ENCODE results near the gene FERMT2. TPM values are rescaled to one million over a fixed set of nuclear protein-coding genes. Genes with fewer than 3 reads are reported as not detected.
A peak's percentile ranks its signal among the peaks of the same experiment; 100 is the strongest.
"Not testable (repeated sequence)": the region's sequence is repeated elsewhere in the genome, so short reads cannot be mapped to it uniquely, and the experiment has no call there.

Gene FERMT2
- total and polyA plus RNA-seq, 3 donors from 2014 or later: 36.8 to 45.7 (median 37.6) TPM

- no peak for DNase-seq
- intact Hi-C loops (cut with DNase I; ENCODE audit: low total_unique reads): no loop called here
- TF ChIP-seq POLR2A (IDR thresholded peaks at IDR 0.05) (no peak), CTCF (IDR thresholded peaks at IDR 0.05) (no peak)
- H3K9me3 ChIP-seq: no peaks in the 10 kb centered on the region
- no peaks in the 10 kb centered on the region for H3K27me3 ChIP-seq
- no peak overlapping the region for H3K4me3 ChIP-seq
- H3K27ac ChIP-seq: no peak overlapping the region
- no peaks in the 10 kb centered on the region for H3K36me3 ChIP-seq (ENCODE audit: low read depth, missing control alignments)
- 90 to 95% methylated on average over 3 of the region's 3 CpGs for WGBS, 2 donors
- H3K4me1 ChIP-seq: no peaks in the 10 kb centered on the region
Measured at GRCh38 chr14:52871606-52872005, 79.2 kb downstream of the FERMT2 start.

GRCh38 chr14:52868911-52869618, 81.8 kb downstream of the FERMT2 start:
- H3K4me1 ChIP-seq: no peaks in the 10 kb centered on the region

GRCh38 chr14:52864893-52865292, 86.0 kb downstream of the FERMT2 start:
- WGBS, 2 donors: 92 to 97% methylated on average over 7 of the region's 7 CpGs
- not testable (repeated sequence) for H3K27ac ChIP-seq

More at GRCh38 chr14:52868911-52869618, 81.8 kb downstream of the FERMT2 start:
- no peaks in the 10 kb centered on the region for H3K27me3 ChIP-seq
- no peak for DNase-seq
- H3K4me3 ChIP-seq: no peak overlapping the region
- no peaks in the 10 kb centered on the region for H3K36me3 ChIP-seq (ENCODE audit: low read depth, missing control alignments)
- H3K9me3 ChIP-seq: no peaks in the 10 kb centered on the region
- no peak for TF ChIP-seq POLR2A (IDR thresholded peaks at IDR 0.05)
- no peak for TF ChIP-seq CTCF (IDR thresholded peaks at IDR 0.05)
- H3K27ac ChIP-seq: no peak overlapping the region
- 94% methylated on average over 9 of the region's 9 CpGs for WGBS, 2 donors
- intact Hi-C loops (cut with DNase I; ENCODE audit: low total_unique reads): no loop called here

GRCh38 chr14:52863334-52863700, 87.5 kb downstream of the FERMT2 start:
- Histone ChIP-seq H3K9me3 (no peaks in the 10 kb centered on the region), H3K4me3 (no peak overlapping the region), H3K36me3 (ENCODE audit: low read depth, missing control alignments) (no peaks in the 10 kb centered on the region), H3K27ac (peak overlapping the region in 1 of 2 donors; percentile 38), H3K4me1 (no peaks in the 10 kb centered on the region), H3K27me3 (no peaks in the 10 kb centered on the region)
- WGBS, 2 donors: 69 to 70% methylated on average over 1 of the region's 1 CpG
- DNase-seq: no peak
- TF ChIP-seq CTCF (IDR thresholded peaks at IDR 0.05) (no peak), POLR2A (IDR thresholded peaks at IDR 0.05) (no peak)
- intact Hi-C loops (cut with DNase I; ENCODE audit: low total_unique reads): no loop called here

More at GRCh38 chr14:52864893-52865292, 86.0 kb downstream of the FERMT2 start:
- H3K36me3 ChIP-seq (ENCODE audit: low read depth, missing control alignments); intact Hi-C loops (cut with DNase I; ENCODE audit: low total_unique reads); H3K27me3 ChIP-seq; H3K9me3 ChIP-seq; H3K4me3 ChIP-seq; DNase-seq; H3K4me1 ChIP-seq: not testable (repeated sequence)

- no peak for TF ChIP-seq POLR2A (IDR thresholded peaks at IDR 0.05)
- no peak for TF ChIP-seq CTCF (IDR thresholded peaks at IDR 0.05)
- Histone ChIP-seq H3K27me3 (no peaks in the 10 kb centered on the region), H3K4me3 (no peak overlapping the region), H3K4me1 (no peaks in the 10 kb centered on the region), H3K9me3 (no peaks in the 10 kb centered on the region), H3K27ac (peak overlapping the region in 1 of 2 donors; percentile 38), H3K36me3 (ENCODE audit: low read depth, missing control alignments) (no peaks in the 10 kb centered on the region)
- intact Hi-C loops (cut with DNase I; ENCODE audit: low total_unique reads): no loop called here
- WGBS, 2 donors: 33 to 37% methylated on average over 4 of the region's 4 CpGs
- DNase-seq: no peak
Measured at GRCh38 chr14:52862632-52863333, 88.1 kb downstream of the FERMT2 start.

All from testis (tissue), 3 donors.